K562 (cell line): Measurements from ENCODE around the gene PES1. TPM values are rescaled to one million over a fixed set of nuclear protein-coding genes. Genes with fewer than 3 reads are reported as not detected.

ENCODE experiments used
- ARID2 ChIP-seq: fragments of 450-650 bp; IDR thresholded peaks from 2 replicates; pipeline ENCODE4 v1.6.1; 2017; ENCODE audit warnings: antibody characterized with exemption, mild to moderate bottlenecking
- BHLHE40 ChIP-seq: IDR thresholded peaks from 2 replicates; pipeline ENCODE4 v1.6.1; 2011; ENCODE audit warnings: low read length, improper control_type of control experiment
- EHMT2 ChIP-seq: fragments of 450-650 bp; IDR thresholded peaks from 2 replicates; pipeline ENCODE4 v1.6.1; 2018; ENCODE audit warnings: antibody characterized with exemption
- EZH2 ChIP-seq: IDR thresholded peaks from 2 replicates; pipeline ENCODE4 v1.6.1; 2012; ENCODE audit warnings: low read depth, mild to moderate bottlenecking, inconsistent platforms, low read length, borderline replicate concordance
- KAT2B ChIP-seq: IDR thresholded peaks from one replicate; pipeline ENCODE4 v1.6.1; 2012; ENCODE audit warnings: low read depth, mild to moderate bottlenecking, control low read depth, inconsistent platforms, low read length, moderate library complexity
- KDM5B ChIP-seq: fragments of 200-600 bp; sonication (generic); IDR thresholded peaks from 2 replicates; pipeline ENCODE4 v1.6.1; 2012; ENCODE audit warnings: low read depth, mild to moderate bottlenecking, moderate library complexity, low read length, control low read depth, inconsistent platforms; ENCODE audit not compliant: insufficient replicate concordance
- L3MBTL2 ChIP-seq: fragments of 450-650 bp; IDR thresholded peaks from 2 replicates; pipeline ENCODE4 v1.6.1; 2016; ENCODE audit warnings: mild to moderate bottlenecking, moderate library complexity
- MAFG ChIP-seq: fragments of 450-650 bp; conservative IDR thresholded peaks from 2 replicates; pipeline ENCODE4 v1.6.1; 2016; ENCODE audit warnings: missing genetic modification characterization, missing compliant biosample characterization
- MCM7 ChIP-seq, 2 experiments: fragments of 450-650 bp; IDR thresholded peaks; 2 replicates each; pipeline ENCODE4 v1.6.1; 2016 to 2018
- MEF2A ChIP-seq: IDR thresholded peaks from 2 replicates; pipeline ENCODE4 v1.6.1; 2011; ENCODE audit warnings: low read depth, mild to moderate bottlenecking, low read length, moderate library complexity; ENCODE audit not compliant: control insufficient read depth
- POLR2G ChIP-seq: fragments of 200-400 bp; formaldehyde crosslinking; IDR thresholded peaks from 2 replicates; pipeline ENCODE4 v1.6.1; 2017; ENCODE audit warnings: low read depth, mild to moderate bottlenecking, antibody characterized with exemption, low read length, moderate library complexity
- RBFOX2 ChIP-seq: fragments of 200-400 bp; formaldehyde crosslinking; IDR thresholded peaks from 2 replicates; pipeline ENCODE4 v1.6.1; 2017; ENCODE audit warnings: low read depth, mild to moderate bottlenecking, low read length, moderate library complexity
- UBTF ChIP-seq, 2 experiments: IDR thresholded peaks; 2 replicates each; pipeline ENCODE4 v1.6.1; 2012; ENCODE audit warnings: improper control_type of control experiment in 2 of 2, low read depth in 2 of 2, low read length in 2 of 2, borderline replicate concordance in 1 of 2
- ZBTB1 ChIP-seq: sonication (generic); formaldehyde crosslinking; IDR thresholded peaks from 2 replicates; pipeline ENCODE4 v1.8.1; 2023; ENCODE audit warnings: missing genetic modification reagents, low read depth, mild to moderate bottlenecking, borderline replicate concordance
- ZFX ChIP-seq: sonication (generic); formaldehyde crosslinking; IDR thresholded peaks from 2 replicates; pipeline ENCODE4 v1.8.0; 2022; ENCODE audit warnings: mild to moderate bottlenecking, missing genetic modification reagents, moderate library complexity
- ZNF780A ChIP-seq: fragments of 250-450 bp; sonication (Bioruptor Pico); IDR thresholded peaks from 2 replicates; pipeline ENCODE4 v1.5.0; 2021; ENCODE audit warnings: mild to moderate bottlenecking
- polyA plus RNA-seq, 8 experiments: library from polyadenylated mRNA; depleted of rRNA in 4 of 8; stranded (reverse) in 5 of 8; unstranded in 3 of 8; fragments of >200 nt; fragmentation: Nextera tagmentation in 2 of 8; fragmentation: Illumina TruSeq in 1 of 8; extraction: Ambion mirVana in 2 of 8; extraction: Trizol in 1 of 8; gene quantifications; 2 replicates each; pipeline versions ENCODE4 v1.2.1 to v1.2.3, GENCODE V29; 2011 to 2014; ENCODE audit warnings: inconsistent platforms in 1 of 8, missing spikeins in 1 of 8
- total RNA-seq, 7 experiments: library from RNA; depleted of rRNA in 6 of 7; stranded (reverse); fragments of >200 nt in 6 of 7; fragmentation: Illumina TruSeq in 2 of 7; extraction: Trizol in 2 of 7; gene quantifications; 2 replicates each; pipeline versions ENCODE4 v1.2.1 to v1.2.3, GENCODE V29; 2011 to 2021; ENCODE audit warnings: low replicate concordance in 1 of 7
- TF ChIP-seq, protein P1 (sequence below), 3 experiments: fragments of 200-800 bp in 1 of 3; sonication (Bioruptor generic) in 1 of 3; sonication (generic) in 1 of 3; formaldehyde crosslinking in 1 of 3; IDR thresholded peaks; 2 replicates each; pipeline versions ENCODE4 v1.6.1 to v1.8.0; 2016 to 2022; ENCODE audit warnings: mild to moderate bottlenecking in 2 of 3, missing compliant biosample characterization in 2 of 3, missing genetic modification characterization in 2 of 3, missing genetic modification reagents in 1 of 3
- TF ChIP-seq, protein P2 (sequence below): sonication (generic); formaldehyde crosslinking; IDR thresholded peaks from 2 replicates; pipeline ENCODE4 v1.8.0; 2022; ENCODE audit warnings: mild to moderate bottlenecking, missing genetic modification reagents
- TF ChIP-seq, protein P3 (sequence below), 3 experiments: IDR thresholded peaks in 2 of 3; conservative IDR thresholded peaks in 1 of 3; 2 replicates each; pipeline ENCODE4 v1.5.1; 2011 to 2012; ENCODE audit warnings: low read length in 3 of 3, mild to moderate bottlenecking in 3 of 3, control low read depth in 2 of 3, improper control_type of control experiment in 1 of 3, inconsistent platforms in 1 of 3, low read depth in 1 of 3, mixed read lengths in 1 of 3, moderate library complexity in 1 of 3; ENCODE audit not compliant: insufficient read depth in 2 of 3

The PES1 gene
- total and polyA plus RNA-seq, 9 of the 15 experiments (the other 6 are each of a cell fraction or from before 2014, with no cell fraction given) = 6.5 to 158 (median 94.3) TPM

GRCh38 chr22:30635273-30636225 is 43.8 kb upstream of the PES1 start, which contains the start of gene SLC35E4 (continued):
- TF ChIP-seq RBFOX2 (peak; percentile 69), MAFG (tag) (no peak), KDM5B (peak; percentile 50), MEF2A (no peak), EHMT2 (no peak), KAT2B (no peak), ZFX (peak; percentile 81), L3MBTL2 (0 out of 2 replicates have a peak, but pooled peaks have one; percentile 22), UBTF (IDR thresholded peaks at IDR 0.05; ENCODE audit: borderline replicate concordance in 1 of 2, low read depth in 2 of 2, low read length in 2 of 2) (peak in 1 of 2 experiments; percentile 77; a peak in 1 of 4 replicates), ARID2 (no peak), ZBTB1 (CRISPR knock-in tag) (peak; percentile 95), MCM7 (IDR thresholded peaks at IDR 0.05) (no peak), BHLHE40 (no peak), EZH2 (no peak), ZNF780A (CRISPR knock-in tag) (no peak), POLR2G (peak; percentile 80)
- TF ChIP-seq, protein P1, sequence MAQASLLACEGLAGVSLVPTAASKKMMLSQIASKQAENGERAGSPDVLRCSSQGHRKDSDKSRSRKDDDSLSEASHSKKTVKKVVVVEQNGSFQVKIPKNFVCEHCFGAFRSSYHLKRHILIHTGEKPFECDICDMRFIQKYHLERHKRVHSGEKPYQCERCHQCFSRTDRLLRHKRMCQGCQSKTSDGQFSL (CRISPR knock-in tag; IDR thresholded peaks at IDR 0.05) = peak; percentile 89
- TF ChIP-seq, protein P1 (tag; IDR thresholded peaks at IDR 0.05) = 0 out of 4 replicates have a peak, but pooled peaks of 1 of the 2 experiments have one; percentile 43
- TF ChIP-seq, protein P2, sequence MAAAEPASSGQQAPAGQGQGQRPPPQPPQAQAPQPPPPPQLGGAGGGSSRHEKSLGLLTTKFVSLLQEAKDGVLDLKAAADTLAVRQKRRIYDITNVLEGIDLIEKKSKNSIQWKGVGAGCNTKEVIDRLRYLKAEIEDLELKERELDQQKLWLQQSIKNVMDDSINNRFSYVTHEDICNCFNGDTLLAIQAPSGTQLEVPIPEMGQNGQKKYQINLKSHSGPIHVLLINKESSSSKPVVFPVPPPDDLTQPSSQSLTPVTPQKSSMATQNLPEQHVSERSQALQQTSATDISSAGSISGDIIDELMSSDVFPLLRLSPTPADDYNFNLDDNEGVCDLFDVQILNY = 0 out of 2 replicates have a peak, but pooled peaks have one; percentile 49
- TF ChIP-seq, protein P3, sequence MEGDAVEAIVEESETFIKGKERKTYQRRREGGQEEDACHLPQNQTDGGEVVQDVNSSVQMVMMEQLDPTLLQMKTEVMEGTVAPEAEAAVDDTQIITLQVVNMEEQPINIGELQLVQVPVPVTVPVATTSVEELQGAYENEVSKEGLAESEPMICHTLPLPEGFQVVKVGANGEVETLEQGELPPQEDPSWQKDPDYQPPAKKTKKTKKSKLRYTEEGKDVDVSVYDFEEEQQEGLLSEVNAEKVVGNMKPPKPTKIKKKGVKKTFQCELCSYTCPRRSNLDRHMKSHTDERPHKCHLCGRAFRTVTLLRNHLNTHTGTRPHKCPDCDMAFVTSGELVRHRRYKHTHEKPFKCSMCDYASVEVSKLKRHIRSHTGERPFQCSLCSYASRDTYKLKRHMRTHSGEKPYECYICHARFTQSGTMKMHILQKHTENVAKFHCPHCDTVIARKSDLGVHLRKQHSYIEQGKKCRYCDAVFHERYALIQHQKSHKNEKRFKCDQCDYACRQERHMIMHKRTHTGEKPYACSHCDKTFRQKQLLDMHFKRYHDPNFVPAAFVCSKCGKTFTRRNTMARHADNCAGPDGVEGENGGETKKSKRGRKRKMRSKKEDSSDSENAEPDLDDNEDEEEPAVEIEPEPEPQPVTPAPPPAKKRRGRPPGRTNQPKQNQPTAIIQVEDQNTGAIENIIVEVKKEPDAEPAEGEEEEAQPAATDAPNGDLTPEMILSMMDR (IDR thresholded peaks at IDR 0.05 in 2 of 3, conservative IDR thresholded peaks at IDR 0.05 in 1 of 3; ENCODE audit: insufficient read depth in 2 of 3, low read depth in 1 of 3, low read length in 3 of 3) = peak in 1 of 3 experiments; percentile 27; a peak in 1 of 6 replicates
